GM12891 (cell line): ENCODE measurements around the gene TERB2.

Experiments
- POLR2A ChIP-seq: IDR thresholded peaks from 2 replicates; pipeline ENCODE4 v1.6.1; 2011; ENCODE audit warnings: low read depth, low read length, control low read depth
- POLR2AphosphoS5 ChIP-seq: IDR thresholded peaks from 2 replicates; pipeline ENCODE4 v1.6.1; 2011; ENCODE audit warnings: low read depth, low read length, control low read depth
- POU2F2 ChIP-seq: IDR thresholded peaks from 2 replicates; pipeline ENCODE4 v1.6.1; 2011; ENCODE audit warnings: low read depth, mild to moderate bottlenecking, control low read depth, low read length, moderate library complexity
- TAF1 ChIP-seq: IDR thresholded peaks from 2 replicates; pipeline ENCODE4 v1.6.1; 2011; ENCODE audit warnings: low read depth, low read length, control low read depth

- TF ChIP-seq POLR2AphosphoS5, result no peak
- no peak for TF ChIP-seq POLR2A
- TF ChIP-seq POU2F2, result no peak
- no peak for TF ChIP-seq TAF1
Observed at GRCh38 chr15:44968475-44968874, 12.0 kb downstream of the TERB2 start.
